Neural cell (in vitro differentiated cells): ENCODE measurements around the gene GNAI2. TPM values are rescaled to one million over a fixed set of nuclear protein-coding genes. Genes with fewer than 3 reads are reported as not detected.
A peak's percentile ranks its signal among the peaks of the same experiment; 100 is the strongest.

Experiments used
- H2AFZ ChIP-seq: fragments of 200-600, 300-800 bp; sonication (generic), shearing (Covaris generic); 2 replicates; pipeline ENCODE4 v1.6.0; 2014; ENCODE audit warnings: low read depth, mild to moderate bottlenecking, antibody characterized with exemption, low read length, moderate library complexity
- H3F3A ChIP-seq: fragments of 200-600 bp; shearing (Covaris generic); 2 replicates; pipeline ENCODE4 v1.6.1; 2016; ENCODE audit warnings: mild to moderate bottlenecking, moderate library complexity, mixed read lengths, antibody characterized with exemption, low read length; ENCODE audit not compliant: insufficient read depth, poor library complexity, severe bottlenecking
- H3K27ac ChIP-seq: fragments of 200-600, 300-800 bp; sonication (generic), shearing (Covaris generic); 2 replicates; pipeline ENCODE4 v1.5.1; 2014; ENCODE audit warnings: mild to moderate bottlenecking, low read length, moderate library complexity
- H3K27me3 ChIP-seq: fragments of 300-800, 200-600 bp; sonication (generic), shearing (Covaris generic); 2 replicates; pipeline ENCODE4 v1.6.0; 2014; ENCODE audit warnings: mild to moderate bottlenecking, low read depth, low read length, moderate library complexity; ENCODE audit not compliant: insufficient read depth
- H3K36me3 ChIP-seq: fragments of 300-800, 200-600 bp; sonication (generic), shearing (Covaris generic); 2 replicates; pipeline ENCODE4 v1.5.1; 2014; ENCODE audit warnings: mild to moderate bottlenecking, antibody characterized with exemption, low read length, moderate library complexity; ENCODE audit not compliant: insufficient read depth
- H3K4me2 ChIP-seq: fragments of 300-800, 200-600 bp; sonication (generic), shearing (Covaris generic); 2 replicates; pipeline ENCODE4 v1.6.0; 2014; ENCODE audit warnings: mild to moderate bottlenecking, low read length
- H3K4me3 ChIP-seq: fragments of 300-800, 200-600 bp; sonication (generic), shearing (Covaris generic); 2 replicates; pipeline ENCODE4 v1.5.1; 2014; ENCODE audit warnings: mild to moderate bottlenecking, low read length, moderate library complexity
- H3K79me2 ChIP-seq: fragments of 200-600 bp; shearing (Covaris generic); replicated peaks from 2 replicates; pipeline ENCODE4 v1.6.0; 2014; ENCODE audit warnings: mild to moderate bottlenecking, low read length, moderate library complexity; ENCODE audit not compliant: insufficient read depth
- H3K9ac ChIP-seq: fragments of 300-800, 200-600 bp; sonication (generic), shearing (Covaris generic); 2 replicates; pipeline ENCODE4 v1.6.1; 2016; ENCODE audit warnings: mild to moderate bottlenecking, low read length, mixed read lengths
- H3K9me2 ChIP-seq: fragments of 200-600 bp; shearing (Covaris generic); 2 replicates; pipeline ENCODE4 v1.6.1; 2016; ENCODE audit warnings: mild to moderate bottlenecking, low read length, mixed read lengths; ENCODE audit not compliant: insufficient read depth
- H3K9me3 ChIP-seq: fragments of 200-600, 300-800 bp; sonication (generic), shearing (Covaris generic); 2 replicates; pipeline ENCODE4 v1.6.1; 2016; ENCODE audit warnings: mild to moderate bottlenecking, mixed run types, low read length, moderate library complexity, mixed read lengths
- H4K20me1 ChIP-seq: fragments of 200-600 bp; shearing (Covaris generic); 2 replicates; pipeline ENCODE4 v1.6.1; 2016; ENCODE audit warnings: mild to moderate bottlenecking, mixed run types; ENCODE audit not compliant: insufficient read depth
- CTCF ChIP-seq: fragments of 450-650 bp; IDR thresholded peaks from 2 replicates; pipeline ENCODE4 v1.5.1; 2014; ENCODE audit warnings: antibody characterized with exemption, mild to moderate bottlenecking, moderate library complexity; ENCODE audit not compliant: poor library complexity, severe bottlenecking
- EP300 ChIP-seq: fragments of 450-650 bp; conservative IDR thresholded peaks from 2 replicates; pipeline ENCODE4 v1.6.1; 2014; ENCODE audit warnings: antibody characterized with exemption, mild to moderate bottlenecking, moderate library complexity; ENCODE audit not compliant: poor library complexity, severe bottlenecking
- EZH2 ChIP-seq: fragments of 200-600, 300-800 bp; shearing (Covaris generic), sonication (generic); IDR thresholded peaks from 2 replicates; pipeline ENCODE4 v1.6.1; 2014; ENCODE audit warnings: antibody characterized with exemption, low read length, borderline replicate concordance, mild to moderate bottlenecking; ENCODE audit not compliant: insufficient read depth, poor library complexity, severe bottlenecking
- MXI1 ChIP-seq: fragments of 450-650 bp; conservative IDR thresholded peaks from 2 replicates; pipeline ENCODE4 v1.6.1; 2014; ENCODE audit warnings: antibody characterized with exemption, mild to moderate bottlenecking; ENCODE audit not compliant: poor library complexity, severe bottlenecking
- POLR2AphosphoS5 ChIP-seq: IDR thresholded peaks from 2 replicates; pipeline ENCODE4 v1.6.1; 2012
- RAD21 ChIP-seq: fragments of 450-650 bp; conservative IDR thresholded peaks from 2 replicates; pipeline ENCODE4 v1.6.1; 2014; ENCODE audit warnings: antibody characterized with exemption, mild to moderate bottlenecking, moderate library complexity
- SMC3 ChIP-seq: fragments of 450-650 bp; conservative IDR thresholded peaks from 2 replicates; pipeline ENCODE4 v1.6.1; 2014; ENCODE audit warnings: antibody characterized with exemption, mild to moderate bottlenecking, moderate library complexity; ENCODE audit not compliant: poor library complexity
- TAF1 ChIP-seq: IDR thresholded peaks from 2 replicates; pipeline ENCODE4 v1.6.1; 2012; ENCODE audit warnings: low read depth
- polyA plus RNA-seq: library from polyadenylated mRNA; depleted of rRNA; stranded (reverse); fragments of >200 nt; gene quantifications from 2 replicates; pipeline ENCODE4 v1.2.3, GENCODE V29; 2014
- TF ChIP-seq, protein P1 (sequence below): IDR thresholded peaks from 2 replicates; pipeline ENCODE4 v1.6.1; 2012; ENCODE audit warnings: borderline replicate concordance

GNAI2 gene
- polyA plus RNA-seq, 1 donor from 2014 or later: 101 TPM

DNA sequence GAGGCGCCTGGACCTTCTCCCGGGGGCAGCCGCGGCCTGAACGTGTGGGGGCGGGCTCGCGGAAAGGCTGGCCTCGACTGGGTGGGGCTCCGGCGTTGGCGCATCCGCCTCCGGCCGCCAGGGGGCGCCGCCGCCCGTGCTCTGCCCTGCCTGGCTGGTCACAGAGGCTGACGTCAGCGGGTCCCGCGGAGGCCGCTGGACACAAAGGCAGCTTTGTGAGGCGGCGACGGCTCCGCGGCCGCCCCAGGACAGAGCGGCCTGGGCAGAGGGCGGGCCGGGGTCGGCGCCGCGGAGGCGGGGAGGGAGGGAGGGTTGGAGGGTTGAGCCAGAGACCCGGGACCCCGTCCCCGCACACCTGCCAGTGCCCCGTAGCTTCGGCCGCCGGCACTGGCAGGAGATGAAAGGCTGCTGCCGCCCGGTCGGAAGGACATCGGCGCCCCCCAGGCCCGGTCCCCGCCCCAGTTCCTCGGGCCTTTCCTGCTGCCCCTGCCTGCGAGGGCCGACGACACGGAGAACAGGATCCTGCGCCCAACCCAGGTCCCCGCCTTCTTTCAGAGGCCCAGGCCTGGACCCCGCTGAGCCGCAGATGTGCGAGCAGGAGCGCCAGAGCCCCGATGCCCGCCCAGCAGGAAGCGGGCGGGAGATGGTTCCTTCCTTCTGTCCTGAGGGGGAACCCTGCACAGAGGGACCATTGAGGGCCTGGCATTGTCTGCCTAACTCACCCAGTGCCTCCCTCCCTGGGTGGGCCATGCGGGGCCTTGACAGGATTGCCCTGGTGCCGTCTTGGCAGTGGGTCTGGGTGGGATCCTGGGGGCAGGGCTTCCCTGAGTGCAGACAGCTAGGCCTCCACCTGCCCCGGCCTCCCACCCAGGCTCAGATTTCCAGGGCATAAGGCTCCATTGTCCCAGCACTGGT is 24.3 kb downstream of the GNAI2 start:
- no peaks in the 10 kb centered on the region for H3K27me3 ChIP-seq
- TF ChIP-seq POLR2AphosphoS5 (peak; percentile 64), MXI1 (peak; percentile 52), EZH2 (no peak), EP300 (peak; percentile 55), SMC3 (peak; percentile 78), CTCF (peak; percentile 98), RAD21 (peak; percentile 71), TAF1 (no peak)
- TF ChIP-seq, protein P1, sequence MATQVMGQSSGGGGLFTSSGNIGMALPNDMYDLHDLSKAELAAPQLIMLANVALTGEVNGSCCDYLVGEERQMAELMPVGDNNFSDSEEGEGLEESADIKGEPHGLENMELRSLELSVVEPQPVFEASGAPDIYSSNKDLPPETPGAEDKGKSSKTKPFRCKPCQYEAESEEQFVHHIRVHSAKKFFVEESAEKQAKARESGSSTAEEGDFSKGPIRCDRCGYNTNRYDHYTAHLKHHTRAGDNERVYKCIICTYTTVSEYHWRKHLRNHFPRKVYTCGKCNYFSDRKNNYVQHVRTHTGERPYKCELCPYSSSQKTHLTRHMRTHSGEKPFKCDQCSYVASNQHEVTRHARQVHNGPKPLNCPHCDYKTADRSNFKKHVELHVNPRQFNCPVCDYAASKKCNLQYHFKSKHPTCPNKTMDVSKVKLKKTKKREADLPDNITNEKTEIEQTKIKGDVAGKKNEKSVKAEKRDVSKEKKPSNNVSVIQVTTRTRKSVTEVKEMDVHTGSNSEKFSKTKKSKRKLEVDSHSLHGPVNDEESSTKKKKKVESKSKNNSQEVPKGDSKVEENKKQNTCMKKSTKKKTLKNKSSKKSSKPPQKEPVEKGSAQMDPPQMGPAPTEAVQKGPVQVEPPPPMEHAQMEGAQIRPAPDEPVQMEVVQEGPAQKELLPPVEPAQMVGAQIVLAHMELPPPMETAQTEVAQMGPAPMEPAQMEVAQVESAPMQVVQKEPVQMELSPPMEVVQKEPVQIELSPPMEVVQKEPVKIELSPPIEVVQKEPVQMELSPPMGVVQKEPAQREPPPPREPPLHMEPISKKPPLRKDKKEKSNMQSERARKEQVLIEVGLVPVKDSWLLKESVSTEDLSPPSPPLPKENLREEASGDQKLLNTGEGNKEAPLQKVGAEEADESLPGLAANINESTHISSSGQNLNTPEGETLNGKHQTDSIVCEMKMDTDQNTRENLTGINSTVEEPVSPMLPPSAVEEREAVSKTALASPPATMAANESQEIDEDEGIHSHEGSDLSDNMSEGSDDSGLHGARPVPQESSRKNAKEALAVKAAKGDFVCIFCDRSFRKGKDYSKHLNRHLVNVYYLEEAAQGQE: peak; percentile 42
- peak overlapping the region; percentile 90 for H3K27ac ChIP-seq

GRCh38 chr3:50260942-50261441 is 25.0 kb downstream of the GNAI2 start:
- Histone ChIP-seq H3K9ac (peak overlapping the region; percentile 95), H3K79me2 (no peaks in the 10 kb centered on the region), H4K20me1 (no peaks in the 10 kb centered on the region), H3K9me3 (no peaks in the 10 kb centered on the region), H3K36me3 (peaks cover 5% of the 10 kb centered on the region), H3K27ac (peak overlapping the region; percentile 90), H2AFZ (no peak overlapping the region), H3K4me2 (peak overlapping the region; percentile 59), H3F3A (peaks cover 5% of the 10 kb centered on the region), H3K4me3 (peak overlapping the region; percentile 69), H3K27me3 (no peaks in the 10 kb centered on the region), H3K9me2 (no peaks in the 10 kb centered on the region)
- TF ChIP-seq CTCF (no peak), MXI1 (no peak), SMC3 (no peak), EP300 (no peak), EZH2 (no peak), POLR2AphosphoS5 (no peak), RAD21 (no peak), TAF1 (no peak)
- TF ChIP-seq, protein P1: no peak

More for the DNA sequence above, 24.3 kb downstream of the GNAI2 start:
- Histone ChIP-seq H3K9me3 (no peaks in the 10 kb centered on the region), H3K4me3 (peak overlapping the region; percentile 69), H3K36me3 (peaks cover 5% of the 10 kb centered on the region), H4K20me1 (no peaks in the 10 kb centered on the region), H3F3A (peaks cover 5% of the 10 kb centered on the region), H3K9ac (peak overlapping the region; percentile 95), H3K79me2 (no peaks in the 10 kb centered on the region), H2AFZ (peak overlapping the region; percentile 33), H3K4me2 (peak overlapping the region; percentile 59), H3K9me2 (no peaks in the 10 kb centered on the region)
